SK-N-SH (cell line): ENCODE measurements around the gene TRAPPC12. TPM values are rescaled to one million over a fixed set of nuclear protein-coding genes. Genes with fewer than 3 reads are reported as not detected.

Experiments used
- CTCF ChIA-PET: fragments of 300-600, 350-600 bp; formaldehyde crosslinking; extraction: SDS; loops from one replicate; lab custom pipeline; 2021; lab: Yijun Ruan, JAX
- POLR2A ChIA-PET: fragments of 350-600 bp; sonication (Branson Sonifier 250); formaldehyde crosslinking; extraction: SDS; loops from one replicate; lab custom pipeline; 2020; ENCODE audit warnings: antibody characterized with exemption, inconsistent platforms; lab: Yijun Ruan, JAX
- DNase-seq: peaks from one replicate; pipeline ENCODE4 v3.0.0; 2012
- H2AFZ ChIP-seq: fragments of 200-600 bp; sonication (generic); 2 replicates; pipeline ENCODE4 v1.8.1; 2016; ENCODE audit warnings: antibody characterized with exemption, mild to moderate bottlenecking, low read depth
- H3F3A ChIP-seq: fragments of 200-600 bp; sonication (generic); replicated peaks from 2 replicates; pipeline ENCODE3; 2016; ENCODE audit warnings: antibody characterized with exemption, mild to moderate bottlenecking; ENCODE audit not compliant: insufficient read depth
- H3K27ac ChIP-seq, 2 experiments: fragments of 200-500 bp in 1 of 2; fragments of 200-600 bp in 1 of 2; sonication (Bioruptor generic) in 1 of 2; sonication (generic), shearing (Covaris generic) in 1 of 2; 2 replicates each; pipeline versions ENCODE4 v1.5.1 to v1.6.1; 2014 to 2016; ENCODE audit warnings: low read depth in 2 of 2, inconsistent platforms in 1 of 2, low read length in 1 of 2, mild to moderate bottlenecking in 1 of 2, mixed read lengths in 1 of 2
- H3K27me3 ChIP-seq: fragments of 200-600 bp; sonication (generic), shearing (Covaris generic); 2 replicates; pipeline ENCODE4 v1.6.1; 2016; ENCODE audit warnings: mixed run types; ENCODE audit not compliant: insufficient read depth
- H3K36me3 ChIP-seq, 2 experiments: fragments of 200-500 bp in 1 of 2; fragments of 200-600 bp in 1 of 2; sonication (Bioruptor generic) in 1 of 2; sonication (generic) in 1 of 2; replicated peaks in 1 of 2; 2 replicates each; pipeline versions ENCODE3 to v1.5.1; 2014 to 2016; ENCODE audit warnings: low read length in 1 of 2, mild to moderate bottlenecking in 1 of 2; ENCODE audit not compliant: insufficient read depth in 2 of 2, control insufficient read depth in 1 of 2
- H3K4me1 ChIP-seq, 2 experiments: fragments of 200-500 bp in 1 of 2; fragments of 200-600 bp in 1 of 2; sonication (Bioruptor generic) in 1 of 2; sonication (generic), shearing (Covaris generic) in 1 of 2; 2 replicates each; pipeline versions ENCODE4 v1.5.1 to v1.6.1; 2014 to 2016; ENCODE audit warnings: low read depth in 1 of 2, low read length in 1 of 2, mixed run types in 1 of 2; ENCODE audit not compliant: insufficient read depth in 2 of 2, control insufficient read depth in 1 of 2
- H3K4me2 ChIP-seq: fragments of 200-600 bp; sonication (generic), shearing (Covaris generic); 2 replicates; pipeline ENCODE4 v1.6.1; 2017; ENCODE audit warnings: mixed run types
- H3K4me3 ChIP-seq, 2 experiments: fragments of 200-500 bp in 1 of 2; fragments of 200-600 bp in 1 of 2; sonication (Bioruptor generic) in 1 of 2; sonication (generic), shearing (Covaris generic) in 1 of 2; 2 replicates each; pipeline versions ENCODE4 v1.5.1 to v1.8.1; 2014 to 2016; ENCODE audit warnings: low read depth in 2 of 2, inconsistent platforms in 1 of 2, low read length in 1 of 2, mild to moderate bottlenecking in 1 of 2, mixed read lengths in 1 of 2, moderate library complexity in 1 of 2
- H3K79me2 ChIP-seq: fragments of 200-600 bp; sonication (generic); 2 replicates; pipeline ENCODE4 v1.8.1; 2017; ENCODE audit warnings: mild to moderate bottlenecking; ENCODE audit not compliant: insufficient read depth
- H3K9ac ChIP-seq: fragments of 200-600 bp; sonication (generic); 2 replicates; pipeline ENCODE4 v1.6.1; 2017; ENCODE audit warnings: mixed run types
- H3K9me2 ChIP-seq: fragments of 200-600 bp; sonication (generic); 2 replicates; pipeline ENCODE4 v1.6.1; 2017; ENCODE audit warnings: mixed run types
- H3K9me3 ChIP-seq: fragments of 200-600 bp; sonication (generic); 2 replicates; pipeline ENCODE4 v1.6.1; 2017; ENCODE audit warnings: mixed run types, mild to moderate bottlenecking, moderate library complexity
- H4K20me1 ChIP-seq: fragments of 200-600 bp; sonication (generic); 2 replicates; pipeline ENCODE4 v1.6.1; 2017; ENCODE audit warnings: mild to moderate bottlenecking, mixed run types; ENCODE audit not compliant: insufficient read depth
- CTCF ChIP-seq: fragments of 200-600 bp; sonication (generic); IDR thresholded peaks from 2 replicates; pipeline ENCODE4 v1.6.1; 2017; ENCODE audit warnings: antibody characterized with exemption, mild to moderate bottlenecking, moderate library complexity
- EP300 ChIP-seq, 2 experiments: IDR thresholded peaks; 2 replicates each; pipeline versions ENCODE4 v1.4.0 to v1.6.1; 2012; ENCODE audit warnings: borderline replicate concordance in 1 of 2, low read depth in 1 of 2, low read length in 1 of 2
- JUND ChIP-seq: IDR thresholded peaks from 2 replicates; pipeline ENCODE4 v1.4.0; 2012
- MAX ChIP-seq: IDR thresholded peaks from 2 replicates; pipeline ENCODE4 v1.4.0; 2012; ENCODE audit warnings: low read depth
- MEF2A ChIP-seq: IDR thresholded peaks from 2 replicates; pipeline ENCODE4 v1.4.0; 2012; ENCODE audit warnings: low read depth, borderline replicate concordance
- MXI1 ChIP-seq: IDR thresholded peaks from 2 replicates; pipeline ENCODE4 v1.6.1; 2012; ENCODE audit warnings: mild to moderate bottlenecking, low read depth, low read length, improper control_type of control experiment
- NFIC ChIP-seq: IDR thresholded peaks from 2 replicates; pipeline ENCODE4 v1.4.0; 2012; ENCODE audit warnings: borderline replicate concordance
- PBX3 ChIP-seq: IDR thresholded peaks from 2 replicates; pipeline ENCODE4; 2012
- POLR2AphosphoS5 ChIP-seq: IDR thresholded peaks from 2 replicates; pipeline ENCODE4 v1.6.1; 2012; ENCODE audit warnings: low read depth, low read length
- RCOR1 ChIP-seq: fragments of 150-350 bp; IDR thresholded peaks from 2 replicates; pipeline ENCODE4 v1.6.1; 2017; ENCODE audit warnings: antibody characterized with exemption, low read length
- REST ChIP-seq: IDR thresholded peaks from 2 replicates; pipeline ENCODE4 v1.6.1; 2012; ENCODE audit warnings: mild to moderate bottlenecking, low read depth, low read length, moderate library complexity
- RFX5 ChIP-seq: IDR thresholded peaks from 2 replicates; pipeline ENCODE4 v1.6.1; 2012; ENCODE audit warnings: mild to moderate bottlenecking, improper control_type of control experiment, low read length
- TAF1 ChIP-seq: IDR thresholded peaks from 2 replicates; pipeline ENCODE4 v1.6.1; 2012; ENCODE audit warnings: low read depth, mild to moderate bottlenecking, low read length, moderate library complexity, borderline replicate concordance
- TCF12 ChIP-seq: IDR thresholded peaks from 2 replicates; pipeline ENCODE4 v1.4.0; 2012
- USF1 ChIP-seq: IDR thresholded peaks from 2 replicates; pipeline ENCODE4 v1.4.0; 2012; ENCODE audit warnings: low read depth, borderline replicate concordance
- USF2 ChIP-seq: fragments of 150-350 bp; IDR thresholded peaks from 2 replicates; pipeline ENCODE4 v1.6.1; 2017; ENCODE audit warnings: antibody characterized with exemption, low read length, low read depth, borderline replicate concordance
- WGBS: methylation state at CpG from one replicate; pipeline ENCODE4 v1.1.6; 2017; ENCODE audit warnings: low lambda C conversion rate; 5-methylcytosine and 5-hydroxymethylcytosine counted together
- polyA plus RNA-seq, 3 experiments: library from polyadenylated mRNA; depleted of rRNA; stranded (reverse); fragments of >200 nt; gene quantifications; 2 replicates each; pipeline ENCODE4 v1.2.3, GENCODE V29; 2012

TRAPPC12 gene
- polyA plus RNA-seq, 1 of the 3 experiments (the other 2 are of a cell fraction) = 83.3 TPM

- POLR2A ChIA-PET = interaction anchor here (0.6 to 2.8 kb wide), 9 partner anchors 14 to 142 kb away, joined by 3 to 19 read pairs (median 3); partner anchors contain the start of genes EIPR1 and RNASEH1
Measured at GRCh38 chr2:3519255-3520205, 140.0 kb downstream of the TRAPPC12 start, which contains the start of gene ADI1. ADI1 (minus strand) TSS chr2:3519531; CDS start chr2:3519487, 44 bp downstream.

More at GRCh38 chr2:3519255-3520205, 140.0 kb downstream of the TRAPPC12 start, which contains the start of gene ADI1:
- Histone ChIP-seq H3K9ac (peak within 1 kb of the TSS; percentile 91), H3F3A (peaks cover 9% of the 10 kb centered on the region), H3K4me3 (peak within 1 kb of the TSS; percentile 80 to 82), H4K20me1 (no peaks in the 10 kb centered on the region), H3K4me2 (peak within 1 kb of the TSS; percentile 93), H3K79me2 (peaks cover 30% of the 10 kb centered on the region), H3K4me1 (peaks cover 22 to 38% of the 10 kb centered on the region in 2 experiments), H3K27ac (peak within 1 kb of the TSS; percentile 89 to 96), H3K9me3 (no peaks in the 10 kb centered on the region), H3K27me3 (no peaks in the 10 kb centered on the region), H3K9me2 (no peaks in the 10 kb centered on the region), H3K36me3 (peaks cover 7 to 14% of the 10 kb centered on the region in 2 experiments), H2AFZ (peak within 1 kb of the TSS; percentile 85)
- peak; percentile 90 for DNase-seq
- 8% methylated on average over 55 of the region's 76 CpGs for WGBS
- CTCF ChIA-PET = interaction anchor here (0.7 to 2.0 kb wide), 4 partner anchors 37 to 132 kb away, joined by 3 to 4 read pairs (median 3); no protein-coding TSS in a partner anchor
- TF ChIP-seq REST (0 out of 2 replicates have a peak, but pooled peaks have one; percentile 52), RFX5 (no peak; the same call in 1 of the 2 replicates), PBX3 (no peak), MAX (peak; percentile 92), RCOR1 (no peak; the same call in 1 of the 2 replicates), USF2 (no peak), NFIC (0 out of 2 replicates have a peak, but pooled peaks have one; percentile 3), JUND (no peak), CTCF (no peak), TCF12 (peak; percentile 12; the same call in 1 of the 2 replicates), POLR2AphosphoS5 (peak; percentile 85), USF1 (no peak), TAF1 (peak; percentile 73), MEF2A (no peak), EP300 (IDR thresholded peaks at IDR 0.05; ENCODE audit: borderline replicate concordance in 1 of 2, low read depth in 1 of 2, low read length in 1 of 2) (peak in 1 of 2 experiments; percentile 12; a peak in 1 of 4 replicates), MXI1 (peak; percentile 79)
